GM12875 (cell line): ENCODE data around the gene RFX8.

Experiments used
- H3K4me3 ChIP-seq: one replicate; pipeline ENCODE4 v1.5.1; 2011; ENCODE audit warnings: low read depth, low read length, control low read depth
- TF ChIP-seq, protein P1 (sequence below): IDR thresholded peaks from 2 replicates; pipeline ENCODE4 v1.5.1; 2011; ENCODE audit warnings: low read depth, mild to moderate bottlenecking, control low read depth, inconsistent platforms, low read length, moderate library complexity, borderline replicate concordance; ENCODE audit not compliant: insufficient read depth

Gene RFX8

DNA sequence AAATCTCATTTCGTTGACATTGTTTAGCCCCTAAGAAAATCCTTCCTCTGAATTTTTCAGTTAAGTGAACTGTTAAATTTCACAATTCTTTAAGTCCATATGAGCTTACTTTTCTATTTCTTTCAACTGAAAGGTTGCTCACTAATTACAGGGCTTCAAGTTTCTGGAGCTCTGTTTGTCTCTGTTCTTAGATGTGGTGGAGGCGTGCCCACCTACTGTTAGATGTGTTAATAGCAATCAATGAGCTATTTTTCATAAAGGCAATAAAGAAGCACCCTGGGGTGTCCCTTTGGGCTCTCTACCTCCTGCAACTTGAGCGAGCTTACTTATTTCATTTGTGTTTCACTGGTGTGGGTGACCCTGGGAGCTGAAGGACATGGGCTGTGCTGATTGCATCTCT, 112.6 kb downstream of the RFX8 start:
- TF ChIP-seq, protein P1, sequence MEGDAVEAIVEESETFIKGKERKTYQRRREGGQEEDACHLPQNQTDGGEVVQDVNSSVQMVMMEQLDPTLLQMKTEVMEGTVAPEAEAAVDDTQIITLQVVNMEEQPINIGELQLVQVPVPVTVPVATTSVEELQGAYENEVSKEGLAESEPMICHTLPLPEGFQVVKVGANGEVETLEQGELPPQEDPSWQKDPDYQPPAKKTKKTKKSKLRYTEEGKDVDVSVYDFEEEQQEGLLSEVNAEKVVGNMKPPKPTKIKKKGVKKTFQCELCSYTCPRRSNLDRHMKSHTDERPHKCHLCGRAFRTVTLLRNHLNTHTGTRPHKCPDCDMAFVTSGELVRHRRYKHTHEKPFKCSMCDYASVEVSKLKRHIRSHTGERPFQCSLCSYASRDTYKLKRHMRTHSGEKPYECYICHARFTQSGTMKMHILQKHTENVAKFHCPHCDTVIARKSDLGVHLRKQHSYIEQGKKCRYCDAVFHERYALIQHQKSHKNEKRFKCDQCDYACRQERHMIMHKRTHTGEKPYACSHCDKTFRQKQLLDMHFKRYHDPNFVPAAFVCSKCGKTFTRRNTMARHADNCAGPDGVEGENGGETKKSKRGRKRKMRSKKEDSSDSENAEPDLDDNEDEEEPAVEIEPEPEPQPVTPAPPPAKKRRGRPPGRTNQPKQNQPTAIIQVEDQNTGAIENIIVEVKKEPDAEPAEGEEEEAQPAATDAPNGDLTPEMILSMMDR: no peak
- no peak overlapping the region for H3K4me3 ChIP-seq

DNA sequence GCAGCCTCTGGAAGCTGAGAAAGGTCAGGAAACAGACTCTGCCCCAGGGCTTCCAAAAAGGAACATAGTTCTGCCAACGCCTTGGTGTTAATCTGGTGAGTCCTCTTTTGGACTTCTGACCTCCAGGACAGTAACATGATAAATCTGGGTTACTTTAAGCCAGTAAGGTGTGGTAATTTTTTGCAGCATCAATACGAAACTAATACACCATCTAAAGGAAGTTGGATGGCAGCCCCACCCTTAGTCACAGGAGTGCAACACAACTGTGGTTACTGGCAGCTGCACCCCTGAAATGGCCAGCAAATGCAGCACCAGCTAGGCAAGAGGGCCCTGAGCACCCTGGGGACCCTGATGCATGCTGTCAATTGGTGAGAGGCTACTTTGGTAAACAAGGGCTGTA, 113.4 kb downstream of the RFX8 start:
- TF ChIP-seq, protein P1: no peak
- H3K4me3 ChIP-seq: no peak overlapping the region

DNA sequence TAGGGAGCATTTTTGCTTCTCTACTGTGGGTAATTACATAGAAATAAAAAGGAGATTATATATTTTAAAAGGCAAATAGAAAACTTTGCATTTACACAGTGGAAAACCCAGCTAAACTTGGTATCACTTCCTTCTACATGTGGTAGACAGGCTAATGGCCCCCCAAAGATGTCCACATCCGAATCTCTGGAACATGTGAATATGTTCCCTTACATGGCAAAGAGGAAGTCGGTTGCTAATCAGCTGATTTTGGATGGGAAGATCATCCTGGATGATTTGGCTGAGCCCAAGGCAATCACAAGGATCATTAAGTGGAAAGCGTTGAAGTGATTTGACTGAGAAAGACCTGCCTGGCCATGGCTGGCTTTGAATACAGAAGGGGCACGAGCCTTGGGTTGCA, 113.8 kb downstream of the RFX8 start:
- TF ChIP-seq, protein P1: no peak
- H3K4me3 ChIP-seq: no peak overlapping the region

DNA sequence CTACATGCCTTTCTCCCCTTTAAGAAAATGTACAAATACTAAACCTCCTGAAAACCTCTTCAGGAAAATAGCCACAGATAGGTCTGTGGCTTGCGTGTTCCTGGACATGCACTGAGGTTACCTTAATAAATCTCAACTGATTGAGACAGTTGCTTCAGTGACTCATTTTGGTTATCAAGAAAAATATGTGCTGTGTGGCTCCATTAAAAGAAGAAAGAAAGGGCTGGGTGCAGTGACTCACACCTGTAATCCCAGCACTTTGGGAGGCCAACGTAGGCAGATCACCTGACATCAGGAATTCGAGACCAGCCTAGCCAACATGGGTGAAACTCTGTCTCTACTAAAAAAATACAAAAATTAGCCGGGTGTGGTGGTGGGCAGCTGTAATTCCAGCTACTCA, 114.7 kb downstream of the RFX8 start:
- TF ChIP-seq, protein P1: no peak

DNA sequence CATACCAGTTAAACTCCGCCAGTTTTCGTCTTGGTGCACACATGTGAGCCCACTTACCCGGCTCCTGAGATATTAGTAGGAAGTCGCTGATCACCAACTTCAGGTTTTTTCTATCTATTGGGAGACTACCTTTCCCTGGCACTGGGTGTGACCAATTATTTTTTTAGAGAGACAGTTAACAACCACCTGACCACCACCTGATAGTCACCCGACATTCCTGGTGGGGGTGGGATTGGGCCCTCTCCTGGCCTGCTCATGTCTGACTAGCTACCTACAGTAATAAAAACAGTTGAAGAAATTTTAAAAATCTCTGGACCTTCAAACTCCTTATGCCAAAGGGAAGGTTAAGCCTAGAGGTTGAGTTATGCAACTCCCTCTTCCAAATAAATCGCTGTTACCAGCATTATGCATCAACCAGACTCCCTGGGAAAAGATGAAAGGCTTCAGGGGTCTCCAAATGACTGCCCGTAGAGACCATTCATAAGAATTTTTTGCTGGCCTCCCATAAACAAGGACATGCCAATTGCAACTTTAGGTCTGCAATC, 115.4 kb downstream of the RFX8 start:
- TF ChIP-seq, protein P1: no peak
- no peak overlapping the region for H3K4me3 ChIP-seq

More for the DNA sequence above, 114.7 kb downstream of the RFX8 start:
- H3K4me3 ChIP-seq: no peak overlapping the region

DNA sequence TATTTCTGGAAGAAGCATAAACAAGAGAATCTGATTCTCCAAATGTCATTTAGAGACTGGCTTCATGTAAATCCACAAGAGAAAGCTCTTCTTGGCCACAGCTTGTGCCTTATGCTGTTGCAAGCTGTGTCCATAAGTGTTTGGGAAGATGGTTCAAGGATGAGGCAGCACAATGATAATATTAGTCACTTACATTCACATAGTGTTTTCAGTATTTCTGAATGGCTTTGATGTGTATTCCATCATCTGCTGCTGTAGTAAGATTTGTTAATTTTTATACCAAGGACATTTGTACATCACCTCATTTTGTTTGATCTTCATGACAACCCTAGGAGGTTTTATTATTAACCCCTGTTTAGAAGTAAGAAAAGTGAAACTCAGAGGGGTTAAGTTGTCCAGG, 117.5 kb downstream of the RFX8 start:
- H3K4me3 ChIP-seq: no peak overlapping the region
- TF ChIP-seq, protein P1: no peak

DNA sequence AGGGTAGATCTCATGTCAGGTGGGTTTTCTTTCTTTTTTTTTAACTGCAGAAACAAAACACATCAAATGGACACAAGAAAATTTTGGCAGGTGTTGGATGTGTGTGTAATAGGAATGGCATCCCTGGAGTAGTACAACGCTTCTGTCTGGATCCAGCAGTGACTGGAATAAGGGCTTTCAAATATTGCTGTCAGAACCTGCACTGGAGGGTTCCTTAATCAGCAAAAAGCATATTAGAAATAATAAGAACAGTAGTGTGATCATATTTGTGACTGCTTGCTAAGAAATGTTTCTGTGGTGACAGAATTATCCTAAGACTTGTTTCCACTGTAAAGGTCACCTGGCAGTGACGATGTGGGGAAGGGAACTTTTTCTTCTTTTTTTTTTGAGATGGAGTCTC, 118.4 kb downstream of the RFX8 start:
- TF ChIP-seq, protein P1: no peak
- H3K4me3 ChIP-seq: no peak overlapping the region
